IMR-90 (cell line): Measurements from ENCODE around the gene SLC30A7. TPM values are rescaled to one million over a fixed set of nuclear protein-coding genes. Genes with fewer than 3 reads are reported as not detected.

Experiments used
- ATAC-seq: fragments of 200-7000 bp; cut with Tn5 transposase; 2 replicates; pipeline ENCODE4 v1.9.1; 2020; ENCODE audit warnings: low read depth, mild to moderate bottlenecking, moderate library complexity
- BruUV-seq: library from RNA; stranded (reverse); fragments of 400-500 nt; replicated peaks from 2 replicates; lab custom pipeline; 2021; lab: Mats Ljungman, UMichigan
- CTCF ChIA-PET: fragments of 300-600 bp; formaldehyde crosslinking; extraction: SDS; loops from one replicate; lab custom pipeline; 2021; ENCODE audit warnings: antibody characterized with exemption; lab: Yijun Ruan, JAX
- POLR2A ChIA-PET: fragments of 300-600 bp; sonication (Branson Sonifier 250); formaldehyde crosslinking; loops from one replicate; lab custom pipeline; 2022; ENCODE audit warnings: antibody characterized with exemption; ENCODE audit not compliant: unreplicated experiment; lab: Charles Lee
- DNase-seq: peaks from one replicate; pipeline ENCODE4 v3.0.0; 2013
- H2AFZ ChIP-seq: replicated peaks from 2 replicates; pipeline ENCODE3; 2013; ENCODE audit warnings: low read length, mild to moderate bottlenecking; ENCODE audit not compliant: poor library complexity
- H2AK5ac ChIP-seq: 2 replicates; pipeline ENCODE4 v1.6.1; 2013; ENCODE audit warnings: low read depth, low read length, inconsistent platforms
- H2AK9ac ChIP-seq: replicated peaks from 2 replicates; pipeline ENCODE3; 2013; ENCODE audit warnings: mild to moderate bottlenecking, low read depth, low read length, moderate library complexity; ENCODE audit not compliant: poor library complexity
- H2BK120ac ChIP-seq: 2 replicates; pipeline ENCODE4 v1.6.1; 2013; ENCODE audit warnings: low read depth, low read length, inconsistent platforms
- H2BK15ac ChIP-seq: 3 replicates; pipeline ENCODE4 v1.6.1; 2013; ENCODE audit warnings: low read depth, low read length, inconsistent platforms
- H2BK20ac ChIP-seq: 2 replicates; pipeline ENCODE4 v1.6.1; 2013; ENCODE audit warnings: low read depth, mild to moderate bottlenecking, inconsistent platforms, low read length, moderate library complexity
- H2BK5ac ChIP-seq: 2 replicates; pipeline ENCODE4 v1.6.1; 2013; ENCODE audit warnings: mild to moderate bottlenecking, low read depth, low read length, inconsistent platforms; ENCODE audit not compliant: poor library complexity, severe bottlenecking
- H3K14ac ChIP-seq: replicated peaks from 2 replicates; pipeline ENCODE4 v1.6.1; 2013; ENCODE audit warnings: low read depth, low read length, inconsistent platforms
- H3K18ac ChIP-seq: 2 replicates; pipeline ENCODE4 v1.6.1; 2013; ENCODE audit warnings: low read depth, low read length, control low read depth
- H3K23ac ChIP-seq: 2 replicates; pipeline ENCODE4 v1.6.1; 2013; ENCODE audit warnings: low read depth, low read length, inconsistent platforms
- H3K27ac ChIP-seq: 2 replicates; pipeline ENCODE4 v1.5.1; 2013; ENCODE audit warnings: mild to moderate bottlenecking, control low read depth, low read length; ENCODE audit not compliant: insufficient read depth
- H3K27me3 ChIP-seq: 2 replicates; pipeline ENCODE4 v1.6.1; 2013; ENCODE audit warnings: low read length; ENCODE audit not compliant: control insufficient read depth, insufficient read depth
- H3K36me3 ChIP-seq: 2 replicates; pipeline ENCODE4 v1.6.1; 2013; ENCODE audit warnings: low read length, mixed read lengths; ENCODE audit not compliant: control insufficient read depth, insufficient read depth
- H3K4ac ChIP-seq: 2 replicates; pipeline ENCODE4 v1.6.1; 2013; ENCODE audit warnings: low read depth, low read length, inconsistent platforms
- H3K4me1 ChIP-seq: 2 replicates; pipeline ENCODE4 v1.6.1; 2013; ENCODE audit warnings: low read length, mixed read lengths; ENCODE audit not compliant: control insufficient read depth, insufficient read depth
- H3K4me2 ChIP-seq: 2 replicates; pipeline ENCODE4 v1.6.1; 2013; ENCODE audit warnings: low read depth, mild to moderate bottlenecking, control low read depth, low read length, moderate library complexity
- H3K4me3 ChIP-seq: 2 replicates; pipeline ENCODE4 v1.5.1; 2013; ENCODE audit warnings: low read depth, mild to moderate bottlenecking, control low read depth, low read length, moderate library complexity; ENCODE audit not compliant: insufficient read depth
- H3K56ac ChIP-seq: 2 replicates; pipeline ENCODE4 v1.6.1; 2013; ENCODE audit warnings: low read length, inconsistent platforms; ENCODE audit not compliant: insufficient read depth; ENCODE audit errors: extremely low read depth
- H3K79me1 ChIP-seq, 2 experiments: 2 replicates each; pipeline ENCODE4 v1.6.1; 2013; ENCODE audit warnings: low read length in 2 of 2, inconsistent platforms in 1 of 2, low read depth in 1 of 2
- H3K9ac ChIP-seq: 2 replicates; pipeline ENCODE4 v1.6.1; 2013; ENCODE audit warnings: low read depth, low read length, control low read depth
- H3K9me1 ChIP-seq: 2 replicates; pipeline ENCODE4 v1.6.1; 2013; ENCODE audit warnings: low read length, inconsistent platforms; ENCODE audit not compliant: insufficient read depth
- H3K9me3 ChIP-seq: 2 replicates; pipeline ENCODE4 v1.6.1; 2013; ENCODE audit warnings: low read length; ENCODE audit not compliant: control insufficient read depth, insufficient read depth
- H4K20me1 ChIP-seq: 2 replicates; pipeline ENCODE4 v1.6.1; 2013; ENCODE audit warnings: low read length, inconsistent platforms; ENCODE audit not compliant: insufficient read depth
- H4K5ac ChIP-seq: 2 replicates; pipeline ENCODE4 v1.6.1; 2013; ENCODE audit warnings: mild to moderate bottlenecking, low read depth, low read length, control low read depth
- H4K8ac ChIP-seq, 2 experiments: 2 replicates each; pipeline ENCODE4 v1.6.1; 2013; ENCODE audit warnings: low read depth in 2 of 2, low read length in 2 of 2, control low read depth in 1 of 2, inconsistent platforms in 1 of 2
- H4K91ac ChIP-seq: 2 replicates; pipeline ENCODE4 v1.6.1; 2013; ENCODE audit warnings: low read depth, low read length, inconsistent platforms; ENCODE audit not compliant: insufficient read depth
- CEBPB ChIP-seq: IDR thresholded peaks from 2 replicates; pipeline ENCODE4 v1.6.1; 2012; ENCODE audit warnings: low read depth, low read length, improper control_type of control experiment
- POLR2A ChIP-seq: IDR thresholded peaks from 2 replicates; pipeline ENCODE4 v1.6.1; 2012; ENCODE audit warnings: mild to moderate bottlenecking, low read depth, low read length
- WGBS, 2 experiments: methylation state at CpG; one replicate each; pipeline versions ENCODE4 v1.1.5 to v1.1.7; 2013; ENCODE audit warnings: missing lambda C conversion rate in 2 of 2; ENCODE audit not compliant: insufficient read length in 1 of 2; ENCODE audit errors: extremely low coverage in 2 of 2; 5-methylcytosine and 5-hydroxymethylcytosine counted together
- dilution Hi-C: fragments of 300-500 bp; cut with HindIII; formaldehyde crosslinking; loops from one replicate; pipeline ENCODE4 v1.14.3; 2018; ENCODE audit warnings: low sequenced_read_pairs; ENCODE audit not compliant: unreplicated experiment
- in situ Hi-C: fragments of 300-500 bp; cut with MboI; formaldehyde crosslinking; loops from 3 replicates; pipeline ENCODE4 v1.14.3; 2019; ENCODE audit warnings: low sequenced_read_pairs, inconsistent platforms, mixed read lengths
- intact Hi-C: fragments of 100-400 bp; cut with micrococcal nuclease; formaldehyde crosslinking; loops from 2 replicates; pipeline ENCODE4 v1.10.0; 2022
- polyA plus RNA-seq, 3 experiments: library from polyadenylated mRNA; depleted of rRNA; stranded (reverse); fragments of >200 nt; gene quantifications; 2 replicates each; pipeline ENCODE4 v1.2.3, GENCODE V29; 2012; ENCODE audit warnings: low replicate concordance in 1 of 3
- total RNA-seq: library from RNA; depleted of rRNA; stranded (reverse); fragments of >200 nt; gene quantifications from 2 replicates; pipeline ENCODE4 v1.2.3, GENCODE V29; 2012

The SLC30A7 gene
- total and polyA plus RNA-seq, 2 of the 4 experiments (the other 2 are of a cell fraction), result 8.4 to 60.2 TPM

DNA sequence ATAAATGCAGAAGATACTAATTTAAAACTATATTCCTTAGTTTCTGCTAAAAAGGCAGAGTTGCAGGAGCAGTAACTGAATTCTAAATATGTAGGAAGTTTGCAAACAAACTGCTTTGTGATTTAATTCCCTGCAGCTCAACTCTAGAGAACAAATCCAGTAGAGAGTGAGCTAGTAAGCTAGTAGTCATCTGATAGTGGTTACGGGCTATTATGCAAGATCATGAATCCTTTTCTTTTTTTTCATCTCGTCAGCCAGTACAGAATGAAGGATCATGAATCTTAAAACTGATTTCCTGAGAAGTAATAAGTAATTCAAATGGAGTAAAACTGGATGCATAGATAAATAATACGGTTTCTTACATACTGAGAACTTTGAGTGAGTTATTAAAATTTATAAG is 126.4 kb downstream of the SLC30A7 start:
- POLR2A ChIA-PET, result no interaction called here
- Histone ChIP-seq H3K23ac (no peak overlapping the region), H4K91ac (no peak overlapping the region), H3K4me1 (0 out of 2 replicates have a peak, but pooled peaks cover 2% of the 10 kb centered on the region), H4K20me1 (no peaks in the 10 kb centered on the region), H2BK5ac (no peak overlapping the region), H3K9me1 (no peaks in the 10 kb centered on the region; the same call in 1 of the 2 replicates), H2BK120ac (no peak overlapping the region), H3K4ac (no peak overlapping the region), H3K18ac (no peak overlapping the region), H2BK15ac (no peak overlapping the region), H3K4me2 (no peak overlapping the region), H3K9me3 (no peaks in the 10 kb centered on the region), H3K36me3 (peaks cover 3% of the 10 kb centered on the region), H3K27ac (no peak overlapping the region), H2BK20ac (no peak overlapping the region), H3K56ac (no peak overlapping the region), H2AFZ (no peak overlapping the region), H2AK9ac (no peak overlapping the region), H4K5ac (no peak overlapping the region), H3K27me3 (no peaks in the 10 kb centered on the region), H3K9ac (no peak overlapping the region), H4K8ac (no peak overlapping the region), H3K79me1 (peaks cover 14 to 40% of the 10 kb centered on the region in 2 experiments; a peak in 3 of 4 replicates), H2AK5ac (no peak overlapping the region), H3K14ac (no peak overlapping the region), H3K4me3 (no peak overlapping the region)
- intact Hi-C loops (no loop called here), dilution Hi-C loops (no loop called here), in situ Hi-C loops (no loop called here)
- CTCF ChIA-PET, result no interaction called here
- DNase-seq, result peak; percentile 77
- TF ChIP-seq POLR2A, result no peak
- TF ChIP-seq CEBPB, result peak; percentile 92
- no TSS peak for BruUV-seq
- ATAC-seq, result peak; percentile 8
- WGBS, 2 experiments, result no CpG with 5 or more reads among the region's 3 CpGs
